AG09309 (cell line): ENCODE measurements around the gene ELFN1.

Experiments used
- DNase-seq: peaks from one replicate; pipeline ENCODE4 v3.0.0-alpha.2; 2010; ENCODE audit warnings: low read depth
- H3K4me3 ChIP-seq: 2 replicates; pipeline ENCODE4 v1.5.1; 2011; ENCODE audit warnings: mild to moderate bottlenecking, low read depth, low read length, moderate library complexity; ENCODE audit not compliant: control insufficient read depth
- TF ChIP-seq, protein P1 (sequence below): IDR thresholded peaks from 2 replicates; pipeline ENCODE4 v1.5.1; 2011; ENCODE audit warnings: mild to moderate bottlenecking, low read depth, low read length, inconsistent platforms; ENCODE audit not compliant: insufficient read depth, control insufficient read depth; ENCODE audit errors: missing control alignments

ELFN1 gene

DNA sequence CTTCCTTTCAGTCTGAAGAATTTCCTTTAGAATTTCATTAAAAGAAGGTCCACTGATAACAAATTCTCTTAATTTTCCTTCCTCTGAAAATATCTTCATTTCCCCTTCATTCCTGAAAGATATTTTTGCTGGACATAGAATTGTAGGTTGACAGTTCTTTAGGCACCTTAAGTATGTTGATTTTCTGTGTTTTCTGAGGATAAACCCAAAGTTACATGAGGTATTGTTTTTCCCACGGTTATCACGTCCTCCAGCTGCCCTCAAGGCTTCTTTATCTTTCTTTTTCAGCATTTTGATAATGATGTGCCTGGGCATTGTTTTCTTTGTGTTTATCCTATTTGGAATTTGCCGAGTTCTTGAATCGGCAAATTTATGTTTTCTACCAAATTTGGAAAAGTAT lies 105.3 kb downstream of the ELFN1 start:
- DNase-seq = no peak

DNA sequence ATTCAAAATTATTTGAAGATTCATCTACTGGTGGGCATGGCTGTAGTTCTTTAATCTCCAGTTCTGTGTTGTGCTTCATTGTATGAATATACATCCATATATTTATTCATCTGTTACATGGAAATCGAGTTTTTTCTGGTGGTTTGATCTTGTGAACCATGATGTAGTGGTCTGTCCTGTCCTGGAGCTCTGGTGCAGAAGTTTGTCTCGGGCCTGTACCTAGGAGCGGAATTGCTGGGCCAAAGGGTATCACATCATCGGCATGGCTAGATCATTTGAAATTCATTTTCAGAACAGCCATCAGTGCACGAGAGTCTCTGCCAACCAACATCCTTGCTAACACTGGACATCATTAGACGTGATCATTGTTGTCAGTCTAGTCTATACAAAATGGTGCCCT lies 107.0 kb downstream of the ELFN1 start:
- no peak for DNase-seq
- TF ChIP-seq, protein P1, sequence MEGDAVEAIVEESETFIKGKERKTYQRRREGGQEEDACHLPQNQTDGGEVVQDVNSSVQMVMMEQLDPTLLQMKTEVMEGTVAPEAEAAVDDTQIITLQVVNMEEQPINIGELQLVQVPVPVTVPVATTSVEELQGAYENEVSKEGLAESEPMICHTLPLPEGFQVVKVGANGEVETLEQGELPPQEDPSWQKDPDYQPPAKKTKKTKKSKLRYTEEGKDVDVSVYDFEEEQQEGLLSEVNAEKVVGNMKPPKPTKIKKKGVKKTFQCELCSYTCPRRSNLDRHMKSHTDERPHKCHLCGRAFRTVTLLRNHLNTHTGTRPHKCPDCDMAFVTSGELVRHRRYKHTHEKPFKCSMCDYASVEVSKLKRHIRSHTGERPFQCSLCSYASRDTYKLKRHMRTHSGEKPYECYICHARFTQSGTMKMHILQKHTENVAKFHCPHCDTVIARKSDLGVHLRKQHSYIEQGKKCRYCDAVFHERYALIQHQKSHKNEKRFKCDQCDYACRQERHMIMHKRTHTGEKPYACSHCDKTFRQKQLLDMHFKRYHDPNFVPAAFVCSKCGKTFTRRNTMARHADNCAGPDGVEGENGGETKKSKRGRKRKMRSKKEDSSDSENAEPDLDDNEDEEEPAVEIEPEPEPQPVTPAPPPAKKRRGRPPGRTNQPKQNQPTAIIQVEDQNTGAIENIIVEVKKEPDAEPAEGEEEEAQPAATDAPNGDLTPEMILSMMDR = no peak
- no peak overlapping the region for H3K4me3 ChIP-seq

More for the DNA sequence above, 105.3 kb downstream of the ELFN1 start:
- H3K4me3 ChIP-seq = no peak overlapping the region
- TF ChIP-seq, protein P1 = no peak

DNA sequence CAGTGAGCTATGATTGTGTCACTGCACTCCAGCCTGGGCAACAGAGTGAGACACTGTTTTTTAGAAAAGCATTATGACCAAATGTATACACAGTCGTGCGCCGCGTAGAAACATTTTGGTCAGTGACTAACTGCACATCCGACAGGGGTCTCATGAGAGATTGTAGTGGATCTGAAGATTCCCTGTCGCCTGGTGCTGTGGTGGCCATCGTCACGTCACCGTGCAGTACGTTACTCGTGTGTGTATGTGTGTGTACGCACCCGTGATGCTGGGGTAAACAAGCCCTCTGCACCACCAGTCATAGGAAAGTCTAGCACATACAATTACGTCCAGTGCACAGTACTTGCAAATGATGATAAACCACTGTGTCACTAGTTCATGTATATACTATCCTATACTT lies 109.4 kb downstream of the ELFN1 start:
- DNase-seq = no peak
- no peak overlapping the region for H3K4me3 ChIP-seq
- TF ChIP-seq, protein P1 = no peak

DNA sequence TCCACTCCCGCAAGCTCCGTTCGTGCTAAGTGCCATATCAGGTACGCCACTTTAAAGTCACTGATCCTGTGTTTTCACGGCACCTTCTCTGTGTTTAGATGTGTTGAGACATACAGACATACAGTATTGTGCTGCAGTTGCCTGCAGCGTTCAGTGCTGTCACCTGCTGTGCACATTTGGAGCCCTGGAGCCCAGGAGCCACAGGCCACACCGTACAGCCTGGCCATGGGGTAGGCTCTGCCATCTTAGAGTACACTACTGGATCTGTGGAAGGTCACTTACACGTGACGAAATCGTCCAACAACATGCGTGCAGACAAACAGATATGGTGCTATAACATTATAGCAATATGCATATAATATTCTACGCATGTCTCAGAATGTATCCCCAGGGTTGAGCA lies 111.3 kb downstream of the ELFN1 start:
- H3K4me3 ChIP-seq = no peak overlapping the region
- no peak for DNase-seq
- TF ChIP-seq, protein P1 = no peak

DNA sequence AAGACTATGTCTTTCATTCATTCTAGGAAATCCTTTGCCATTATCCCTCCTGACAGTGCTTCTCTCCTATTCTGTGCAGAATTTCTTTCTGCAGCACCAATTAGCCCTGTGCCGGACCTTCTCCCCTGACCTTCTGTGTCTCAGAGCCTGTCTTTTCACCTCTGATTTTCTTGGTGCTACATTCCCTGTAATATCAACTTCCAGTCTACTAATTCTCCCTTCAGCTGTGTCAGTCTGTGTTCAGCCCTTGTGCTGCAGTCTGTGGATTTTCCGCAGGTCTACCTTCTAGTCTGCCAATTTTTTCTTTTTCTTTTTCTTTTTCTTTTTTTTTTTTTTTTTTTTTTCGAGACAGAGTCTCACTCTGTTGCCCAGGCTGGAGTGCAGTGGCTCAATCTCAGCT lies 115.8 kb downstream of the ELFN1 start:
- TF ChIP-seq, protein P1 = no peak
- DNase-seq = no peak
- no peak overlapping the region for H3K4me3 ChIP-seq

DNA sequence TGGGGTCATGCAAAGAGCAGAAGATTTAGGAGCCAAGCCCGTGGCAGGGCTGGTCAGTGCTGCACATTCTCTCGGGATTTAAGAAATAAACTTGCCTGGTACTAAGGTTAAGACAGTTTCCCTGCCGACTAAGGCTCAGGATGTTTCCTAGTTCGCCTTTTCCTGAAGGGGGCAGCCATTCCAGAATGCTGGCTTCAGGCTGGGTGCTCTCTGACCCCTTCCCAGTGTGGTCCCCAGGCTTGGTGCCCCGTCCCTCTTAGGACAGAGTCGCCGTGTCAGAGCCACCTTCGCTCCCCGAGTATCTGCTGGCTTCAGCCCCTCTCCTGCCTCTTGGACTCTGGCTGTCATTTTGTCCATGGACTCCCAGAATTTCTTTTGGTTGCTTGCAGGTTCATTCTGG lies 117.2 kb downstream of the ELFN1 start:
- TF ChIP-seq, protein P1 = no peak

DNA sequence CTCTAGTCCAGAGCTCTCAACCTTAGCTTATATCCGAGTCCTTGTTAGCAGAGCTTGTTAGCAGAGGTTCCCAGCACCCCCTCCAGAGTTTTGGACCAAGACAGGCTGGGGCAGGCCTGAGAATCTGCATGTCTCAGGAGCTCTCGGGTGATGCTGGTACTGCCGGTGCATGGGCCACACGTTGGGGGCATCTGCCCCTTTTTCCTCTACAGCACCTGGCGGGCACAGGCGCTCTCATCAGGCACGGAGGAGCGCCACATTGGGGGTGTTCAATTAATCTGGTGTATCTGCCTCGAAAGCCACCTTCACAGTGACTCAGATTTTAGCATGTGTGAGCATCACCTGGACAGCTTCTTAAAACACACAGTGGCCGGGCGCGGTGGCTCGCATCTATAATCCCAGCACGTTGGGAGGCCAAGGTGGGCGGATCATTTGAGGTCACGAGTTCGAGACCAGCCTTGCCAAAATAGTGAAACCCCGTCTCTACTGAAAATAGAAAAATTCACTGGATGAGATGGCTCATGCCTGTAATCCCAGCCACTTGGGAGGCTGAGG lies 117.7 kb downstream of the ELFN1 start:
- no peak overlapping the region for H3K4me3 ChIP-seq
- TF ChIP-seq, protein P1 = no peak
- no peak for DNase-seq

More for the DNA sequence above, 117.2 kb downstream of the ELFN1 start:
- no peak overlapping the region for H3K4me3 ChIP-seq
- DNase-seq = no peak
